Measurements from ENCODE around the gene SLC17A3.

The SLC17A3 gene, protein sequence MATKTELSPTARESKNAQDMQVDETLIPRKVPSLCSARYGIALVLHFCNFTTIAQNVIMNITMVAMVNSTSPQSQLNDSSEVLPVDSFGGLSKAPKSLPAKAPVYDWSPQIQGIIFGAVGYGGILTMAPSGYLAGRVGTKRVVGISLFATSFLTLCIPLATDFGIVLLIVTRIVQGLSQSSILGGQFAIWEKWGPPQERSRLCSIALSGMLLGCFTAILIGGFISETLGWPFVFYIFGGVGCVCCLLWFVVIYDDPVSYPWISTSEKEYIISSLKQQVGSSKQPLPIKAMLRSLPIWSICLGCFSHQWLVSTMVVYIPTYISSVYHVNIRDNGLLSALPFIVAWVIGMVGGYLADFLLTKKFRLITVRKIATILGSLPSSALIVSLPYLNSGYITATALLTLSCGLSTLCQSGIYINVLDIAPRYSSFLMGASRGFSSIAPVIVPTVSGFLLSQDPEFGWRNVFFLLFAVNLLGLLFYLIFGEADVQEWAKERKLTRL

GRCh38 chr6:25874118-25874517 is at the start of gene SLC17A3:
Gene SLC17A3 (minus strand): TSS chr6:25874243. CDS start chr6:25868387, 5,856 bp downstream.
- Histone ChIP-seq H3K9ac (ENCODE audit: low read length in 2 of 2) (no peak within 1 kb of the TSS), H3K27ac (ENCODE audit: low read length) (no peak within 1 kb of the TSS), H3K27me3 (ENCODE audit: control insufficient read depth in 1 of 2, insufficient read depth in 2 of 2, low read length in 2 of 2) (no peaks in the 10 kb centered on the region), H3K9me3 (ENCODE audit: control insufficient read depth in 2 of 2, low read length in 2 of 2) (no peaks in the 10 kb centered on the region), H3K4me3 (ENCODE audit: low read length in 2 of 2) (no peak within 1 kb of the TSS), H3K36me3 (ENCODE audit: control insufficient read depth in 2 of 2, insufficient read depth in 2 of 2, low read length in 2 of 2) (no peaks in the 10 kb centered on the region), H3K4me1 (ENCODE audit: control insufficient read depth, insufficient read depth, low read length) (no peaks in the 10 kb centered on the region)

DNA sequence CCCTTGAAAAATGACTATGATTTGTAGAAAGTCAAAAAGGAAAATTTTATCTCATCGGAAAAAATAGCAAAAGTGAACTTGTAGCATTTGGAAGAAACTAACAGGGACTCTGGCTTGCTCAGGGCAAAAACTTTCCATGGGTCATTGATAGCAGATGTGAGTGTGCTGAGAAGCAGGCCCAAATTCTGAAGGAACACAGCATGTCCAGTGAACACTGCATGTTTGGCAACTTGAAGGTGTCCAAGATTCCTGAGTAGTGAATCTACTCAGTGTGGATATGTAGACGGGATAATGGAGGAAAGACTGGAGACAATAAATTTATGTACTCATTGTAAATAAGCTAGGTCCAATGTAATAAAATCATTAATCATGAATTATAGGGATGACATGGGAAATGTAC is 48.3 kb upstream of the SLC17A3 start:
- H3K27me3 ChIP-seq (ENCODE audit: control insufficient read depth in 1 of 2, insufficient read depth in 2 of 2, low read length in 2 of 2) = no peaks in the 10 kb centered on the region
- no peak overlapping the region for H3K4me3 ChIP-seq (ENCODE audit: low read length in 2 of 2)
- H3K36me3 ChIP-seq (ENCODE audit: control insufficient read depth in 2 of 2, insufficient read depth in 2 of 2, low read length in 2 of 2) = no peaks in the 10 kb centered on the region
- no peak overlapping the region for H3K27ac ChIP-seq (ENCODE audit: low read length)
- H3K4me1 ChIP-seq (ENCODE audit: control insufficient read depth, insufficient read depth, low read length) = no peaks in the 10 kb centered on the region
- no peaks in the 10 kb centered on the region for H3K9me3 ChIP-seq (ENCODE audit: control insufficient read depth in 2 of 2, low read length in 2 of 2)
- H3K9ac ChIP-seq (ENCODE audit: low read length in 2 of 2) = no peak overlapping the region

DNA sequence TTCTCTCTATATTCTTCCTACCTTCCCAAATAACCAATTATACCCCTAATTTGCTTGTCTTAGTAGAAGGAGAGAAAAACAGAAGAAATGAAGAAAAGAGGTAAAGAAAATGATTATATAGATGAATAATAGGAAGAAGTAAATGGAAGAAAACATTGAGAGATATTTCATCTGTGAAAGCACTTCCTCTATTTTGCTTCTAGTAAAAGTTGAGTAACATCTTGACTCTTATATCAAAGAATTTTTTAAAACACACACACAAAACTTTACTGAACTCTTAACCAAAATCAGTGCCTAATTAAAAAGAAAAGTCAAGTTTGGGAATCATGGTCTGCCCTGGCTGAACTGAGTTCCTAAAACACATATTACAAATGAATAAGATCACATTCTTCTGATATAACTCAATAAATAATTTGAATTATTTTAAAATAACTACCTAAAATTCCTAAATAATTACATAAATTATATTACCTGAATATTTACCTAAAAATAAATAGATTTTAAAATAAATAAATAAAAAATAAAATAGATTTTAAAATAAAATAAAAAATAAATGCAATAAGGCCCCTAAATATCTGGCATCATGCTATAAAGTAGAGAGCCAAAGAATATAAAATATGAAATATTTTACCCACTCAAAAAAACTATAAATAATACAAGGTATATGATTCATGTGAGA is 47.6 kb upstream of the SLC17A3 start:
- Histone ChIP-seq H3K27ac (ENCODE audit: low read length) (no peak overlapping the region), H3K27me3 (ENCODE audit: control insufficient read depth in 1 of 2, insufficient read depth in 2 of 2, low read length in 2 of 2) (no peaks in the 10 kb centered on the region), H3K9me3 (ENCODE audit: control insufficient read depth in 2 of 2, low read length in 2 of 2) (no peaks in the 10 kb centered on the region), H3K4me3 (ENCODE audit: low read length in 2 of 2) (no peak overlapping the region), H3K36me3 (ENCODE audit: control insufficient read depth in 2 of 2, insufficient read depth in 2 of 2, low read length in 2 of 2) (no peaks in the 10 kb centered on the region), H3K4me1 (ENCODE audit: control insufficient read depth, insufficient read depth, low read length) (no peaks in the 10 kb centered on the region), H3K9ac (ENCODE audit: low read length in 2 of 2) (no peak overlapping the region)

- H3K27ac ChIP-seq (ENCODE audit: low read length) = no peak overlapping the region
- H3K27me3 ChIP-seq (ENCODE audit: control insufficient read depth in 1 of 2, insufficient read depth in 2 of 2, low read length in 2 of 2) = peaks cover 0 to 4% of the 10 kb centered on the region in 2 donors
- no peaks in the 10 kb centered on the region for H3K9me3 ChIP-seq (ENCODE audit: control insufficient read depth in 2 of 2, low read length in 2 of 2)
- H3K9ac ChIP-seq (ENCODE audit: low read length in 2 of 2) = no peak overlapping the region
- H3K36me3 ChIP-seq (ENCODE audit: control insufficient read depth in 2 of 2, insufficient read depth in 2 of 2, low read length in 2 of 2) = no peaks in the 10 kb centered on the region
- no peaks in the 10 kb centered on the region for H3K4me1 ChIP-seq (ENCODE audit: control insufficient read depth, insufficient read depth, low read length)
- no peak overlapping the region for H3K4me3 ChIP-seq (ENCODE audit: low read length in 2 of 2)
Observed at GRCh38 chr6:25919657-25920056, 45.6 kb upstream of the SLC17A3 start.

- Histone ChIP-seq H3K9ac (ENCODE audit: low read length in 2 of 2) (no peak overlapping the region), H3K4me1 (ENCODE audit: control insufficient read depth, insufficient read depth, low read length) (no peaks in the 10 kb centered on the region), H3K4me3 (ENCODE audit: low read length in 2 of 2) (no peak overlapping the region), H3K27ac (ENCODE audit: low read length) (no peak overlapping the region), H3K9me3 (ENCODE audit: control insufficient read depth in 2 of 2, low read length in 2 of 2) (no peaks in the 10 kb centered on the region), H3K36me3 (ENCODE audit: control insufficient read depth in 2 of 2, insufficient read depth in 2 of 2, low read length in 2 of 2) (no peaks in the 10 kb centered on the region), H3K27me3 (ENCODE audit: control insufficient read depth in 1 of 2, insufficient read depth in 2 of 2, low read length in 2 of 2) (peaks cover 0 to 4% of the 10 kb centered on the region in 2 donors)
Observed at GRCh38 chr6:25918083-25918683, 44.1 kb upstream of the SLC17A3 start.

GRCh38 chr6:25916789-25917490 is 42.9 kb upstream of the SLC17A3 start:
- no peak overlapping the region for H3K9ac ChIP-seq (ENCODE audit: low read length in 2 of 2)
- no peaks in the 10 kb centered on the region for H3K4me1 ChIP-seq (ENCODE audit: control insufficient read depth, insufficient read depth, low read length)
- H3K9me3 ChIP-seq (ENCODE audit: control insufficient read depth in 2 of 2, low read length in 2 of 2) = no peaks in the 10 kb centered on the region
- no peak overlapping the region for H3K27ac ChIP-seq (ENCODE audit: low read length)
- H3K36me3 ChIP-seq (ENCODE audit: control insufficient read depth in 2 of 2, insufficient read depth in 2 of 2, low read length in 2 of 2) = no peaks in the 10 kb centered on the region
- peaks cover 0 to 4% of the 10 kb centered on the region in 2 donors for H3K27me3 ChIP-seq (ENCODE audit: control insufficient read depth in 1 of 2, insufficient read depth in 2 of 2, low read length in 2 of 2)
- H3K4me3 ChIP-seq (ENCODE audit: low read length in 2 of 2) = no peak overlapping the region

DNA sequence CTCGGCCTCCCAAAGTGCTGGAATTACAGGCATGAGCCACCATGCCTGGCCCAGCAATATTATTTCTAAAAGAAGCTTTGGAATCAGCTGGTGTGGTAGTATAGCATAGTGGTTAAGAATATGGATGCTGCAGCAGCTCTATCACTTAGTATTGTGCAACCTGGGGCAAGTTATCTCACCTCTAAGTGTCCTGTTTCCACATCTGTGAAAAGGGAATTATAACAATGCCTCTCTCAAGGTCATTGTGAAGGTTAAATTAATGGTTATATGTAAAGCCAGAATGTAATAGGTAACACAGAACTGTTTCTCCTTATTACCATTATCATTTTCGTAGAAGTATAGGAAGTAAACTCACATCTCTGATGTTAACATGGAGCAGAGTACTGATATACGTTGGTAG is 42.3 kb upstream of the SLC17A3 start:
- Histone ChIP-seq H3K27ac (ENCODE audit: low read length) (no peak overlapping the region), H3K27me3 (ENCODE audit: control insufficient read depth in 1 of 2, insufficient read depth in 2 of 2, low read length in 2 of 2) (peaks cover 0 to 4% of the 10 kb centered on the region in 2 donors), H3K9ac (ENCODE audit: low read length in 2 of 2) (no peak overlapping the region), H3K4me1 (ENCODE audit: control insufficient read depth, insufficient read depth, low read length) (no peaks in the 10 kb centered on the region), H3K4me3 (ENCODE audit: low read length in 2 of 2) (no peak overlapping the region), H3K36me3 (ENCODE audit: control insufficient read depth in 2 of 2, insufficient read depth in 2 of 2, low read length in 2 of 2) (no peaks in the 10 kb centered on the region), H3K9me3 (ENCODE audit: control insufficient read depth in 2 of 2, low read length in 2 of 2) (no peaks in the 10 kb centered on the region)

GRCh38 chr6:25913741-25914140 is 39.7 kb upstream of the SLC17A3 start:
- Histone ChIP-seq H3K4me1 (ENCODE audit: control insufficient read depth, insufficient read depth, low read length) (no peaks in the 10 kb centered on the region), H3K9me3 (ENCODE audit: control insufficient read depth in 2 of 2, low read length in 2 of 2) (no peaks in the 10 kb centered on the region), H3K4me3 (ENCODE audit: low read length in 2 of 2) (no peak overlapping the region), H3K9ac (ENCODE audit: low read length in 2 of 2) (no peak overlapping the region), H3K27me3 (ENCODE audit: control insufficient read depth in 1 of 2, insufficient read depth in 2 of 2, low read length in 2 of 2) (peaks cover 0 to 4% of the 10 kb centered on the region in 2 donors), H3K36me3 (ENCODE audit: control insufficient read depth in 2 of 2, insufficient read depth in 2 of 2, low read length in 2 of 2) (no peaks in the 10 kb centered on the region), H3K27ac (ENCODE audit: low read length) (no peak overlapping the region)

DNA sequence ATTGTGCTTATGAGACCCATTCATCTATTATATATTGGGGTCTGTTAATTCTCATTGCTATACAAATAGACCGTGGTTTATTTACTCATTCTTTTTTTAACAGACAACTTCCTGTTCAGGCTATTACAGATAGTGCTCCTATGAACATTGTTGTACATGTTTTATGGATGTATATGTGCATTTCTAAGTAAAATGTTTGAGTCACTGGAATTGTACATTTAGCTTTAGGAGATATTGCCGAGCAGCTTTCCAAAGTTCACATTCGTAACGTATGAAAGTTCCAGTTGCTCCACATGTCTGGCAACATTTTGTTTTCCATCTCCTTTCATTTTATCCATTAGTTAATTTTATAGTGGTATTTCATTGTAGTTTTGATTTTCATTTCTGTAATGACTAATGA is 37.3 kb upstream of the SLC17A3 start:
- Histone ChIP-seq H3K36me3 (ENCODE audit: control insufficient read depth in 2 of 2, insufficient read depth in 2 of 2, low read length in 2 of 2) (no peaks in the 10 kb centered on the region), H3K4me1 (ENCODE audit: control insufficient read depth, insufficient read depth, low read length) (no peaks in the 10 kb centered on the region), H3K27ac (ENCODE audit: low read length) (no peak overlapping the region), H3K9me3 (ENCODE audit: control insufficient read depth in 2 of 2, low read length in 2 of 2) (no peaks in the 10 kb centered on the region), H3K27me3 (ENCODE audit: control insufficient read depth in 1 of 2, insufficient read depth in 2 of 2, low read length in 2 of 2) (peaks cover 0 to 4% of the 10 kb centered on the region in 2 donors), H3K9ac (ENCODE audit: low read length in 2 of 2) (no peak overlapping the region), H3K4me3 (ENCODE audit: low read length in 2 of 2) (no peak overlapping the region)

DNA sequence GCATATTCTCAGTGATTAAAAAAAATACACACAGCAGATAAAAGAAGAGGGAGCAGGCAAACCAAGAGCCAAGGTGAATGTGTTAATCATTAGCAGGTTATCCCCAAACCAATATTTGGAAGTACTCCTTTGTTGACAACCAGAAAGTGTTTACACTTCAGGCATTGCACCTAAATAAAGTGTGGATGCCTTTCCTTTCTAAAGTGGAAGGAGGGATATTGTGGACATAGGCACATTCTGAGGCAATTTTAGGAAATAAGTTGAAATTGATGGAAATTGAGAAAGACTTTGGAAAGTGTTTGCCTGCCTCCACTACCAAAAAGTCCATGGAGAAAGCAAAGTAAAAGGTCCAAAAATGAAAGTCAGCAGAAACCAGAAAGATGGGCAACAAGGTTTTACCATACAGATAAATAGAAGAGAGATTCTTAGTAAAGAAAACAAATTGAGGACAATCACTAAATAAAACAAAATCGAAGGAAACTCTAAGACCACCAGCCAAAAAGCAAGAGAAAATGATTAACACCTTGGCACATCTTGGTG is 33.5 kb upstream of the SLC17A3 start:
- no peak overlapping the region for H3K4me3 ChIP-seq (ENCODE audit: low read length in 2 of 2)
- H3K36me3 ChIP-seq (ENCODE audit: control insufficient read depth in 2 of 2, insufficient read depth in 2 of 2, low read length in 2 of 2) = no peaks in the 10 kb centered on the region
- H3K9ac ChIP-seq (ENCODE audit: low read length in 2 of 2) = no peak overlapping the region
- no peak overlapping the region for H3K27ac ChIP-seq (ENCODE audit: low read length)
- no peaks in the 10 kb centered on the region for H3K9me3 ChIP-seq (ENCODE audit: control insufficient read depth in 2 of 2, low read length in 2 of 2)
- no peaks in the 10 kb centered on the region for H3K27me3 ChIP-seq (ENCODE audit: control insufficient read depth in 1 of 2, insufficient read depth in 2 of 2, low read length in 2 of 2)
- no peaks in the 10 kb centered on the region for H3K4me1 ChIP-seq (ENCODE audit: control insufficient read depth, insufficient read depth, low read length)

All from stomach smooth muscle (tissue), 2 donors.